GM19023 (cell line): ENCODE measurements around the gene CUL2.
"Not testable (repeated sequence)": the region's sequence is repeated elsewhere in the genome, so short reads cannot be mapped to it uniquely, and the experiment has no call there.

Experiments
- ATAC-seq: cut with Tn5 transposase; IDR thresholded peaks from one replicate; pipeline ENCODE4 v1.9.1; 2021; ENCODE audit warnings: mild to moderate bottlenecking, moderate library complexity; ENCODE audit not compliant: unreplicated experiment

Gene CUL2

DNA sequence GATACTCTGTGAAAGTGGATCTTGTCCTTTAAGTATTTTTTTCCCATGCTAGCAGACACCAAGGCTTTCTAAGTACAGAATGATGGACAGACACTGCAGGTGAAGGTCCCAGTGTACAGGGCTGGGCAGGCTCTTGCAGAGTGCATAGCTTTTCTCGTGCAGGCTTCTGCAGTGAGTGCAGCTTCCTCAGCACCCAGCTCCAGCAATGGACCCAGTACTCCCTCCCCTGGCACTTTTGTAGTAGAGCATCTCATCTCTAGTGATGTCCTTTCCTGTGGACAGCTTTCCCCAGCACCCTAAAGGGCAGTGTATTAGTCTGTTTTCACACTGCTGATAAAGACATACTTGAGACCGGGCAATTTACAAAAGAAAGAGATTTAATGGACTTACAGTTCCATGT is 104.3 kb downstream of the CUL2 start:
- no peak for ATAC-seq

DNA sequence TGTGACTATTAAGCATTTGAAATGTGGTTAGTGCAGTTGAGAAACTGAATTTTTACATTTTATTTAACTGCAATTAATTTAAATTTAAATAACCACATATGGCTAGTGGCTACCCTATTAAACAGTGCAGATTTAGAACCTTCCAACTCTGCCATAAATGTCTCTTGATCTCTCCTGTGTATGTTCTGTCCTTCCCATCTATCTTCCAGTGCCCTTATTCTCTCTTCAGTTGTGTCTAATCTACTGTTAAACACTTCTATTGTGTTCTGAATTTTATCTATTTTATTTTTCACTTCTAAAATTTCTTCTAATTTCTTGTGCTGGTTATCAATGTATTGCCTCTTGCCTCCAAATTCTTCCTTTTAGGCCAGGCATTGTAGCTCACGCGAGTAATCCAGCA is 105.0 kb downstream of the CUL2 start:
- no peak for ATAC-seq

GRCh38 chr10:34981844-34982243 is 108.3 kb downstream of the CUL2 start:
- no peak for ATAC-seq

DNA sequence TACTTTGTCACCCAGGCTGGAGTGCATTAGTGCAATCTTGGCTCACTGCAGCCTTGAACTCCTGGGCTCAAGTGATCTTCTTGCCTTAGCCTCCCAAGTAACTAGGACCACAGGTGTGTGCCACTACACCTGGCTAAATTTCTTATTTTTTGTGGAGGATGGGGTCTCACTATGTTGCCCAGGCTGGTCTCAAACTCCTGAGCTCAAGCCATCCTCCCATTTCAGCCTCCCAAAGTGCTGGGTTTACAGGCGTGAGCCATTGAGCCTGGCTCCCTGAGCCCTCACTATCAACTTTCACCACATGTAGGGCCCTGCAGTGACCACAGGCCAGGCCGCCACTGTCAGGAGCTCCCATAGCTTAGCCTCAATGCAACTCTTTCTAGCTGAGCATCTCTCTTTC is 110.2 kb downstream of the CUL2 start:
- no peak for ATAC-seq

DNA sequence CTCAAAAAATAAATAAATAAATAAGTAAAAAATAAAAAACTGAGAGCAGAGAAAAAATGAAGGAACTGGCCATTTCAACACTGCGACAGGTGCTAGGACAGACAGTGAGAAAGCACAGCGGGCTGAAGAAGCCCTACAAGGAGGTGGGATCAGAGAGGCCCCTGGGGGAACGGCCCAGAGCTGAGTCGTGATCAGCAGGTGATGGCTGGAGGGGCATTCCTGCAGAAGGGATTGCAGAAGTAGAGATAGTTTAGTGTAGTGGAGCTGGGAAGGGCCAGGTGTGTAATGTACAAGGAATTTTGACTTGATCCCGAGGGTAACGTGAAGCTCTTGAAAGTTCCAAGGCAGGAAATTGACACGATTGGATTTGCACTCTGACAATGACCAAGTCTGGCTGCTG is 112.1 kb downstream of the CUL2 start:
- ATAC-seq: no peak

- not testable (repeated sequence) for ATAC-seq
These were observed 113.7 kb downstream of the CUL2 start for GRCh38 chr10:34976380-34976910.

DNA sequence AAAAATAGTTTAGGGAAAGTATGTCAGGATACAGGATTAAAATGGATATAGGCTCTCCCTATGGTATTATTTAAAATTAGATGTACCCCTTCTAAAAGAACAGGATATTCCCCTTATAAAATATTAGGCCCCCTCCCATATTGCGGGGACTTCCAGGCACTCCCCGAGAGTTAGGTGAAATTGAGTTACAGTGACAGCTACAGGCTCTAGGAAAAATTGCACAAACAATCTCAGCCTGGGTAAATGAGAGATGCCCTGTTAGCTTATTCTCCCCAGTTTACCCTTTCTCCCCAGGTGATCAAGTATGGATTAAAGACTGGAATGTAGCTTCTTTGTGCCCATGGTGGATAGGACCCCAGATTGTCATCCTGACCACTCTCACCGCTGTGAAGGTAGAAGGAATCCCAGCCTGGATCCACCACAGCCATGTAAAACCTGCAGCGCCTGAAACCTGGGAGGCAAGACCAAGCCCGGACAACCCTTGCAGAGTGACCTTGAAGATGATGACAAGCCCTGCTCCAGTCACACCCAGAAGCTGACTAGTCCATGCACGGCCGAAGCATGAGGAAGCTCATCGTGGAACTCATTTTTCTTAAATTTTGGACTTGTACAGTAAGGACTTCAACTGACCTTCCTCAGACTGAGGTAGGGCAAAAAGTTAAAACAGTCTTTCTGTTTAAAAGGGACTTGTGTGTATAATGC is 115.6 kb downstream of the CUL2 start:
- not testable (repeated sequence) for ATAC-seq

DNA sequence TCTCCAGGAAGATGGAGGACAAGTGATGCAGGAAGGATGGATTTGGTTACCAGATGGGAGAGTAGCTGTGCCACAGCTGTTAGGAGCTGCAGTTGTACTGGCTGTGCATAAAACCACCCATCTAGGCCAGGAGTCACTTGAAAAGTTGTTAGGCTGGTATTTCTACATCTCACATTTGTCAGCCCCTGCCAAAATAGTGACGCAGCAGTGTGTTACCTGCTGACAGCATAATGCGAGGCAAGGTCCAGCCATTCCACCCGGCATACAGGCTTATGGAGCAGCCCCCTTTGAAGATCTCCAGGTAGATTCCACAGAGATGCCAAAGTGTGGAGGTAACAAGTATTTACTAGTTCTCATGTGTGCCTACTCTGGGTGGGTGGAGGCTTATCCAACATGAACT is 116.4 kb downstream of the CUL2 start:
- ATAC-seq: not testable (repeated sequence)

GRCh38 chr10:34973121-34973520 is 117.0 kb downstream of the CUL2 start:
- ATAC-seq: not testable (repeated sequence)

DNA sequence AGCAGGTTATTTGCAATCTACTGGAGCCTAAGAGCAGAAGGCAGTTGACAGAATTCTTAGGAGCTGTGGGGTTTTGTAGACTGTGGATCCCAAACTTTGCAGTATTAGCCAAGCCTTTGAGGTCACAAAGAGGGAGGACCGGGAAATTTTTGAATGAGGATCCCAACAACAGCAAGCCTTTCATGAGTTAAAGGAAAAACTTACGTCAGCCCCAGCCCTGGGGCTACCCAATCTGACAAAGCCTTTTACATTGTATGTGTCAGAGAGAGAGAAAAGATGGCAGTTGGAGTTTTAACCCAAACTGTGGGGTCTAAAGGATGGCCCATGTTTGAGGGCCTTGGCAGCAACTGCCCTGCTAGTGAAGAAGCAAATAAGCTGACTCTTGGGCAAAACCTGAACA is 117.5 kb downstream of the CUL2 start:
- not testable (repeated sequence) for ATAC-seq

GRCh38 chr10:34971606-34972334 is 118.4 kb downstream of the CUL2 start:
- not testable (repeated sequence) for ATAC-seq

- ATAC-seq: no peak
These were observed 121.0 kb downstream of the CUL2 start for GRCh38 chr10:34969171-34969570.

DNA sequence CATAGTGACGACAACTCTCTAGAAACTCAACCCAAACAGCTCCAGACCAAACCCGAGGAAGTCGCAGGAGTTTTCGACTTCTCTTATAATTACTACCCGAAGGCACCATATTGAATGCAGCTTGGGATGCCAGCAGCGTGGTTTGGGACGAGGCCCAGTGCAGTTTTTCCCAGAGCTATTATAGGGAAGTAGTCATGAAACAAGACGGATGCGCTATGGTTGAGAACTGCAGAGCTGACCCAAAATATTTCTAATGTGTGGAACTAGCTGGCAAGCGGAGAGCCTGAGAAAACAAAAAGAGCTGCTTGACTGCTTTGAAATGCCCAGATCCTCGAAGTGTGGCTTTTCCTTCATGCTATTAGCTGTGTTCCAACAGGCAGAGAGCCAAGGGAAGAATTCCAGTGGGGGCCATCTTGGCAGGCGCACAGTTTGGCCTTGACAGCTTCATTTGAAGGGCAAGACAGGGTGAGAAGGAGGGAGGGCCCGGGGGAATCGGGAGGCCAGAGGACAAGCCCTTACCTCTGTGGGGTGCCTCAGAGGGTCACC is 122.7 kb downstream of the CUL2 start:
- ATAC-seq: no peak

DNA sequence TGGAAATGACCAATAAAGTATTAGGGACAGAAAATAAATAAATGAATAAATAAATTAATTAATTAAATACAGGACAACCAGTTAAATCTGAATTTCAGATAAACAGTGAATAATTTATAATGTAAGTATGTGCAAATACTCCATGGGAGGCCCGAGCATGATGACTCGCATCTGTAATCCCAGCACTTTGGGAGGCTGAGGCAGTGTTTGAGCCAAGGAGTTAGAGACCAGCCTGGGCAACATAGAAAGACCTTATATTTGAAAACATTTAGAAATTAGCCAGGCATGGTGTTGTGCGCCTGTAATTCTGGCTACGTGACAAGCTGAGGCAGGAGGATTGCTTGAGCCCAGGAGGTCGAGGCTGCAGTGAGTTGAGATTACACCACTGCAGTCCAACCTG is 123.7 kb downstream of the CUL2 start:
- no peak for ATAC-seq

GRCh38 chr10:34966040-34966439 is 124.1 kb downstream of the CUL2 start:
- ATAC-seq: no peak

GRCh38 chr10:34964166-34964800 is 125.9 kb downstream of the CUL2 start:
- no peak for ATAC-seq

DNA sequence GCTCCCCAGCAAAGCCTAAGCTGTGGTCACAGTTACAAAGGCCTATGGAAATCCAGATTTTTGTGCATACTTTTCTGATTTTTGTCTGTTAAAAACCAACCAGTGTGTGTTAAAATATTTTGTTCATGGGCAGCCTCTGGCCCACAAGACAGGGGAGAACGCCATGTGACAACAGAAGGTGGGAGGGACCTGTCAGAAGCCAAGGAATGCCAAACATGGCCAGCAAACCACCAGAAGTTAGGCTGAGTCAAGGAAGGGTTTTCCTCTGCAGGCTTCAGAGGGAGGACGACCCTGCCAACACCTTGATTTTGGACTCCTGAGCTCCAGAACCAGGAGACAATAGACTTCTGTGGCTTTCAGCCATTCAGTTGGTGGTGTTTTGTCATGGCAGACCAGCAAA is 127.3 kb downstream of the CUL2 start:
- ATAC-seq: no peak

- ATAC-seq: no peak
These were observed 129.2 kb downstream of the CUL2 start for GRCh38 chr10:34960983-34961382.

DNA sequence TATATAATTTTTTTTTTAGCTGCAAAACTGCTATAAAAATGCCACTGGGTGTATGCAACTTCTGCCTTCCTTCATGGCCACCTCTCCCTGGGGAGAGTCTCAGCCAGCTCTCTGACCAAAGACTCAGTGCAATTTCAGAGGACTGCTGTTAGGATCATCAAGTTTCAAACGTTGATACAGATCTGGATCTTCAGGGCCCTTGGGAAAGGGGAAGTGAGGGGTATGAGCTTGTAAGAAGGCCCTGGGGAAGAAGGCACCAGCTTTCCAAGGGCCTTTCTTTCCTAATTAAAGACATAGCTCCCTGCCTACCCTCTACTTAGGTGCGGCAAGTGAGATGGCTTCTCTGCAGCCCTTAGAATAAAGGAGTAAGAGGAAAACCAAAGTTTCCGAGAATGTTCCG is 130.4 kb downstream of the CUL2 start:
- no peak for ATAC-seq

DNA sequence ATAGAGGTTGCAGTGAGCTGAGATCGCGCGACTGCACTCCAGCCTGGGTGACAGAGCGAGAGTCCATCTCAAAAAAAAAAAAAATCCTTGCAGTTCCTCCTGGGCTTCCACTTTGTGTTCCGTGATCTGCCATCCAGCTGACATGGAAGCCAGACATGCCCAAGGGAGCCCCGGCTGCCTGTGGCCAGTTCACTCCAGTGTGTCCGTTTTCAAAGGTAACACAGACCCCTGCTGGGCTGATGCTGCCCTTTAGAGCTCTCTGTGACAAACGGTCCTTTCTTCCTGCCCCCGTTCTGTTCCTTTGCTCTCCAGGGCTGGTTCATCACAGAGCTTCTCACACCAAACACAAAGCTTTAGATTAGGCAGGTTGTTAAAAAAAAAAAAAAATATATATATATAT is 130.8 kb downstream of the CUL2 start:
- ATAC-seq: no peak
